Measurements from ENCODE around the gene NCOA3.

The NCOA3 gene

GRCh38 chr20:47680804-47681529, 179.3 kb downstream of the NCOA3 start:
- DNase-seq (ENCODE audit: low spot score), result peak; percentile 36

DNA sequence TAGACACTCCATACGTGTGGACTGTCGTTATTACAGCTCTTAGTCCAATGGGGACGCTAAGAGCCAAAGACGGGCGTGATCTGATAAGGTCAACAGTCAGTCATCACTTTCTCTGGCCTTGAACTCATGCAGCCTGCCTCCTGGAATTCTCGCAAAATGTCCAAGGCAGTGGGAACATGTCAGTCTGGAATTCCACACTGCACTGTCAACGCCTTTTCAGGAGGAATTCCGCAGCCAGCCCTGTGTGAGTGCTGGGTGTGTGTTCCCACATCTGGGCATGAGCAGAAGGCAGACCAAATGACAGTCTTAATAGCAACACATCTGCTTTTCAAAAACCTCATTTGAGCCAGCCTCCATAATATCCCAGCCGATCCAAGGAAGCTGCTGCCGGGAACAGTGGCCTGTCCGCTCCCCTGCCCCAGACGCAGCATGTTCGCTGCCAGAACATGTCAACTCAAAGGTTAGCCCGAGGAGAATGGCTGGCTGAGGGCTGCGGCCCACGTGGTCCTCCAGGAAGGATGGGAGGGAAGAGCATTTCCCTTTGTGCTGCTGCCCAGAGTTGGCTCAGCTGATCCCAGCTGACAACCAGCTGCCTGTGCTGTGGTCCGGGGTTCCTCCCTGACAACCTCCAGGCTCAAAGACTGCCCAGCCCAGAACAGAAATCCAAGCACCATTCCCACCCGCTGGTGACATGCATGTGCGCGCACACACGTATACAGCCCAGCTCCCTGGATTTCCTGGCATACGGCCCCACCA, 180.5 kb downstream of the NCOA3 start:
- peak; percentile 67 for DNase-seq (ENCODE audit: low spot score)

DNA sequence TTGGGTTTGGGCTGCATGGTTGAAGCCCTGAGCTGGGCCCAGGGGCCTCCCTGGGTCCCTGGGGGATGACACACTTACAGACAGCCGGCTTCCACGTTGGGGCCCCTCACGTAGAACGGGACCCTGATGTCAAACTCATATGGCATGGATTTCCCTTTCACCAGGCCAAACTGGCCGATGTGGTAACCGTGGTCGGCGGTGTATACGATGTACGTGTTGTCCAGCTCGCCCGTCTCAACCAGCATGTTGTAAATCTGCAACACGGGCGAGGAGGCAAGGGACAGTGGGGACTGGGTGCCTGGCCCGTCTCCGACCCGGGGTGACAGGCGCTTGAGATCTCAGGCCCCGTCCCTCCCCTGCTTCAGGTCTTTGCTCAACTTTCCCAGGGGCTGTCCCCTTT, 181.2 kb downstream of the NCOA3 start:
- DNase-seq (ENCODE audit: low spot score), result no peak

- DNase-seq (ENCODE audit: low spot score), result no peak
These were observed 182.8 kb downstream of the NCOA3 start for GRCh38 chr20:47684306-47685080.

DNA sequence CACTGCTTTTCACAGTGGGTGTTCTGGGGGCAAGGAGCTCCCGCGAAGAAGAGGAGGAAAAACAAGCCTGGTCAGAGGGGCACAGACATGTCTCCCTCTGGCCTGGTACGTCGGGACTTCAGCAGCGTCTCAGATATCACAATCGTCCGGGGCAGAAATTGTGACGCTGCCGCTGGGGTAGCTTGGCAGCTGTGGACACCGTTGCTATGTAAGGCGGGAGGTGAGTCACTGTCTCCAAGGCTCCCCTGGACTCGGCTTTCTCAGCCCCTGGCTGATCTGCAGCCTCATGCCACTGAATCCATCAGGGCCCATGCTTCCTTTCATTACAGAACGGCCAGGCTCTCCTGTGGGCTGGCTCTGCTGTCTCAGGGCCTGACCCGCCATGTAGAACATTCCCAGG, 184.9 kb downstream of the NCOA3 start:
- no peak for DNase-seq (ENCODE audit: low spot score)

GRCh38 chr20:47687095-47687987, 185.7 kb downstream of the NCOA3 start:
- no peak for DNase-seq (ENCODE audit: low spot score)

- DNase-seq (ENCODE audit: low spot score), result no peak
These were observed 187.0 kb downstream of the NCOA3 start for GRCh38 chr20:47688385-47689381.

DNA sequence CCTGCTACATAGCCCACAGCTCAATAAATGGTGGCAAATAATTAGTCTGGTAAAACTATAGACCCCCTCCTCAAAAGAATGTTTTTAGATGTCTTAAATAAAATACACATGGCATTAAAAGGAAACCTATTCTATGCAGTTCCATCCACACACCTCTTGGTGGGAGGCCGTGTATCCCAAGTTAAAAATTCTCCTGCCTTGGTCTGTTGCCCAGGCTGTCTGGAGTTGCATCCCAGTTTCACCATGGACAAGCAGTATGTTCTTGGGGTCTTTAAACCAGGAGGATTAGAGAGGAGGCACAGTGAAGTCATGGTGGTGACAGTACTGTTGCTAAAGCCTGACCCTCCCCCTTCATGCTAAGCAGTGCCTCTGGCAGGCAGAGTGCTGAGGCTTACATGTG, 188.0 kb downstream of the NCOA3 start:
- DNase-seq (ENCODE audit: low spot score), result no peak

GRCh38 chr20:47691625-47692024, 189.9 kb downstream of the NCOA3 start:
- no peak for DNase-seq (ENCODE audit: low spot score)

DNA sequence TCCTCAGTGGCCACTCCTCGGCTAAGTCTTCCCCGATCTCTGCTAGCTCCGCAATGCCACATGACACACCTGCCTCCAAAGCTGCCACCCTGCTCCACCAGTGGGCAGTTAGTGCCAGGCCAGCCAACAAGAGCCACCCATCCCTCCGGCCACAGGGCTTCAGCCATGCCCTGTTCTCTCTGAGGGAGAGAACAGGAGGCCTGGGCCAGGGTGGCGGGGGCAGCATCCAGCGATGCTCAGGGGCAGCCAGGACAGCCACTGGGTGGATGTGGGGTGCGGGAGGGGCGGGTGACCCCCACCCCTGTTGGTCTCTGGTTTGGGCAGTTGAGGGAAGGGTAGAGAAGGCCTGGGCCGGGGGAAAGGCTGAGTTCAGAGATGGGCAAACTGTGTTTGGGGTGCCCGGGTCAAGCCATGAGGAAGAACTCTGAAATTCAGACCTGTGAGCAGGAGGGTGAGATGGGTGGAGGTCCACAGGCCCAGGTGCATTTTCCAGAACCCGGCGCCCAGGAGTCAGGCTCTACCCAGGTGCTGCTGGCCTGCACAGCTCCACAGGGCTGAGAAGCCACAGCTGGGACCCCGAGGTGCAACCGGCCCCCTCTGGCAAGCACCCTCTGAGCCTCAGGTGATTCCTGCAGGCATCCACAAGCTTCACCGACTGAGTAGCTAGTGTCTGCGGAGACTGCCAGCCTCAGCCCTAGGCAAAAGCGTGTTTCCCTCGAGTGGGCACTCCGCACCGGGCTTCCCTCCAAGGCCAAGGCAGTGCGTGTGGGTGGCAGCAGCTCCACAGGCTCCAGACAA, 192.5 kb downstream of the NCOA3 start:
- no peak for DNase-seq (ENCODE audit: low spot score)

DNA sequence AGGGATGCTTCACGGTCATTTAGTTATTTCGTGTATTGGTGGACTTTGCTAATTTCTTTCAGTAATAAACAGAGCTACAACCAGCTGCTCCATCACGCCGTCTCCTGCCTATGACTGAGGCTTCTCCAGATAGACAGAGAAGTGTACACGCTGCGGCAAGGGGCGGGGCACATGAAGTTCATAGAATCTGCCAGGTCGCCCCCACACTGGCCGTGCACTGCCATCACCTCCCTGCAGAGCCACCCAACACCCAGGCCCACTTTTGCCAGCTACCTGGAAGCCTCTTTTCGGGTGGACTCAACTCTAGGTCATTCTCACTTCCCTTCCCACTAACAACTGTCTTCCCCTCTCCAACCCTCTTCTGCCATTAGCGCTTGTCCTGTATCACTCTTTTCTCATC, 195.2 kb downstream of the NCOA3 start:
- DNase-seq (ENCODE audit: low spot score), result no peak

GRCh38 chr20:47698142-47698541, 196.5 kb downstream of the NCOA3 start:
- no peak for DNase-seq (ENCODE audit: low spot score)

- DNase-seq (ENCODE audit: low spot score), result no peak
These were observed 198.1 kb downstream of the NCOA3 start for GRCh38 chr20:47699818-47700217.

DNA sequence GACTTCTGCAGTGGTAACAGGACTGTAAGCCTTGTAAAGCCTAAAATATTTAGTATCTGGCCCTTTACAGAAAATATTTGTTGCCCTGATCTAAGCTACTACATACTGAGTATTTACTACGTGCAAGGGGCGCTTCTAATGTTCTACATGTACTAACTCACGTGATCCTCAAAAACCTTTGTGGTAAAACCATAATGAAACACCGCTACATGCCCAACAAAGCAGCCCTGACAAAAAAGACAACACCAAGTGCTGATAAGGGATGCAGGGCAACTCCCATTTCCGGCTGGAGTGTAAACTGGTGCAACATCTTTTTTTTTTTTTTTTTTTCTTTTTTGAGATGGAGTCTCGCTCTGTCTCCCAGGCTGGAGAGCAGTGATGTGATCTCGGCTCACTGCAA, 198.6 kb downstream of the NCOA3 start:
- DNase-seq (ENCODE audit: low spot score), result no peak

GRCh38 chr20:47701612-47702011, 199.9 kb downstream of the NCOA3 start:
- peak; percentile 71 for DNase-seq (ENCODE audit: low spot score)

GRCh38 chr20:47703748-47704147, 202.1 kb downstream of the NCOA3 start:
- DNase-seq (ENCODE audit: low spot score), result no peak

- DNase-seq (ENCODE audit: low spot score), result peak; percentile 10
These were observed 203.2 kb downstream of the NCOA3 start for GRCh38 chr20:47704746-47705496.

DNA sequence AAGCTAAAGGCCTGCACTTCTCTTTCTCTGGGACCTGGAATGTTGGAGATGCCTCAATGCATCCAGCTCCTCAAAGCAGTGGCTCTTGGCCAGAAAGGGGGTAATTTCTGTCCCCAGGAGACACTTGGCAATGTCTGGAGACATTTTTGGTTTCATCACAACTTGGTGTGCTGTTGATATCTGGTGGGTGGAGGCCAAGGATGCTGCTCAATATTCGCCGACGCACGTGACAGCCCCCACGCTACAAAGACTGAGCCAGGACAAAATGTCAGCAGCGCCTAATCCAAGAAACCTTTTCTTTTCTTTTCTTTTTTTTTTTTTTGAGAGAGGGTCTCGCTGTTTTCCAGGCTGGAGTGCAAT, 203.8 kb downstream of the NCOA3 start:
- DNase-seq (ENCODE audit: low spot score), result no peak

DNA sequence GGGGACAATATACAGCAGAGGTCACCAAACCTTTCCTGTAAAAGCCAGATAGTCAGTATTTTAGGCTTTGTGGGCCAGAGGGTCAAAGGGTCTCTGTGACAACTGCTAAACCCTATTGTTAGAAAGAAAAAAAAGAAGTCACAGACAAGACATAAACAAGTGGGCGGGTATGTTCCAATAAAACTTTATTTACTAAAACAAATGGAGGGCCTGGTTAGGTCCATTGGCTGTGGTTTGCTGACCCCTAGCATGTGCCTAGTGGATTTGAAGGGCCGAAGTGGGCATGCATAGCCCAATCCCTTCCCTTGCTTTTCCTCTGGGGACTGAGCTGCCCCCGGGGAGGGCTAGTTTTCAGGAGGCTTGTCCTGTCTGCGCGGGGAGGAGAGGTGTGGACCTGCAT, 204.7 kb downstream of the NCOA3 start:
- DNase-seq (ENCODE audit: low spot score), result no peak

All from AG08395 (cell line).